Measurements from ENCODE around the gene NUCB1. TPM values are rescaled to one million over a fixed set of nuclear protein-coding genes. Genes with fewer than 3 reads are reported as not detected.
A peak's percentile ranks its signal among the peaks of the same experiment; 100 is the strongest.

NUCB1 gene
- total RNA-seq, 1 experiment from 2014 or later = 125 TPM

DNA sequence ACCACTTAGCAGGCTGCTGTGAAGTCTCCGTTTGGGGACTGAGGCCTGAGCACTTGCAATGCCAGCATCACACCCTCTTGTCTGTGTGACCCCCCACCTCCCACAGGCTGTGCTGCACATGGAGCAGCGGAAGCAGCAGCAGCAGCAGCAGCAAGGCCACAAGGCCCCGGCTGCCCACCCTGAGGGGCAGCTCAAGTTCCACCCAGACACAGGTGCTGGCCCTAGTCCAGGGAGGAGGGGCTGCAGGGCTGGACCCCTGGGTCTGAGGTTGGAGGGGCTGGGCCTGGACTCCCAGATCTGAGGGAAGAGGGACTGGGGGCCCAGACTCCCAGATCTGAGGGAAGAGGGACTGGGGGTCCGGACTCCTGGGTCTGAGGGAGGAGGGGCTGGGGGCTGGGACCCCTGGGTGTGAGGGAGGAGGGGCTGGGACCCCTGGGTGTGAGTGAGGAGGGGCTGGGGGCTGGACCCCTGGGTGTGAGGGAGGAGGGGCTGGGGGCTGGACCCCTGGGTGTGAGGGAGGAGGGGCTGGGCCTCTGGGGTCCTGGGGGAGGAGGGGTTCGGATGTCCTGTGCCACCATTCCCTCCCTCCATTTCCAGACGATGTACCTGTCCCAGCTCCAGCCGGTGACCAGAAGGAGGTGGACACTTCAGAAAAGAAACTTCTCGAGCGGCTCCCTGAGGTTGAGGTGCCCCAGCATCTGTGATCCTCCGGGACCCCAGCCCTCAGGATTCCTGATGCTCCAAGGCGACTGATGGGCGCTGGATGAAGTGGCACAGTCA lies 21.8 kb downstream of the NUCB1 start:
- DNase-seq = no peak
- H3K14ac ChIP-seq (ENCODE audit: insufficient read depth, low read length) = no peak overlapping the region
- H3K79me2 ChIP-seq (ENCODE audit: insufficient read depth, low read length) = no peaks in the 10 kb centered on the region
- no peak overlapping the region for H3K27ac ChIP-seq (ENCODE audit: insufficient read length, low read depth, low read length)
- H3K4me3 Mint-ChIP-seq = no peak overlapping the region
- TF ChIP-seq, protein P1, sequence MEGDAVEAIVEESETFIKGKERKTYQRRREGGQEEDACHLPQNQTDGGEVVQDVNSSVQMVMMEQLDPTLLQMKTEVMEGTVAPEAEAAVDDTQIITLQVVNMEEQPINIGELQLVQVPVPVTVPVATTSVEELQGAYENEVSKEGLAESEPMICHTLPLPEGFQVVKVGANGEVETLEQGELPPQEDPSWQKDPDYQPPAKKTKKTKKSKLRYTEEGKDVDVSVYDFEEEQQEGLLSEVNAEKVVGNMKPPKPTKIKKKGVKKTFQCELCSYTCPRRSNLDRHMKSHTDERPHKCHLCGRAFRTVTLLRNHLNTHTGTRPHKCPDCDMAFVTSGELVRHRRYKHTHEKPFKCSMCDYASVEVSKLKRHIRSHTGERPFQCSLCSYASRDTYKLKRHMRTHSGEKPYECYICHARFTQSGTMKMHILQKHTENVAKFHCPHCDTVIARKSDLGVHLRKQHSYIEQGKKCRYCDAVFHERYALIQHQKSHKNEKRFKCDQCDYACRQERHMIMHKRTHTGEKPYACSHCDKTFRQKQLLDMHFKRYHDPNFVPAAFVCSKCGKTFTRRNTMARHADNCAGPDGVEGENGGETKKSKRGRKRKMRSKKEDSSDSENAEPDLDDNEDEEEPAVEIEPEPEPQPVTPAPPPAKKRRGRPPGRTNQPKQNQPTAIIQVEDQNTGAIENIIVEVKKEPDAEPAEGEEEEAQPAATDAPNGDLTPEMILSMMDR (conservative IDR thresholded peaks at IDR 0.05) = no peak
- no peaks in the 10 kb centered on the region for H3K9me3 Mint-ChIP-seq
- H2BK120ac ChIP-seq (ENCODE audit: low read depth, low read length, poor library complexity, severe bottlenecking) = no peak overlapping the region
- H3K4me2 ChIP-seq (ENCODE audit: insufficient read depth, insufficient read length, low read length) = no peak overlapping the region
- no peak overlapping the region for H3K4ac ChIP-seq (ENCODE audit: low read depth, low read length)
- H2BK15ac ChIP-seq (ENCODE audit: low read depth, low read length) = no peak overlapping the region
- H3K36me3 Mint-ChIP-seq (ENCODE audit: insufficient read depth in 1 of 3, low read depth in 3 of 3) = peaks cover 8 to 40% (median 32%) of the 10 kb centered on the region in 3 experiments
- H2AFZ ChIP-seq (ENCODE audit: low read length) = no peak overlapping the region
- H3K56ac ChIP-seq (ENCODE audit: insufficient read length, low read depth, low read length) = no peak overlapping the region
- 0 out of 7 replicates have a peak overlapping the region, but pooled peaks of 1 of the 3 experiments have one; percentile 49 for H3K27ac Mint-ChIP-seq
- H3K9me3 ChIP-seq (ENCODE audit: control insufficient read depth, low read depth, low read length) = no peaks in the 10 kb centered on the region
- no peak overlapping the region for H4K91ac ChIP-seq (ENCODE audit: insufficient read length, low read depth, low read length)
- H2BK5ac ChIP-seq (ENCODE audit: insufficient read length, low read length) = no peak overlapping the region
- H4K8ac ChIP-seq (replicated peaks; ENCODE audit: insufficient read length, low read depth, low read length) = no peak overlapping the region
- no peaks in the 10 kb centered on the region for H4K20me1 ChIP-seq (ENCODE audit: control insufficient read depth, insufficient read depth, insufficient read length)
- H3K4me1 Mint-ChIP-seq = 0 out of 4 replicates have a peak, but pooled peaks cover 2% of the 10 kb centered on the region in 2 experiments
- no CpG with 5 or more reads among the region's 12 CpGs for WGBS (ENCODE audit: extremely low coverage, insufficient read length, low lambda C conversion rate)
- H3K18ac ChIP-seq (ENCODE audit: insufficient read length, low read depth, low read length) = no peak overlapping the region
- no peak overlapping the region for H2BK12ac ChIP-seq (ENCODE audit: insufficient read length, low read depth, low read length)
- no peaks in the 10 kb centered on the region for H3K4me1 ChIP-seq (ENCODE audit: insufficient read depth, low read length)
- H3K27me3 Mint-ChIP-seq (ENCODE audit: low read depth) = no peaks in the 10 kb centered on the region; the same call in 1 of the 2 replicates
- H2AK5ac ChIP-seq (ENCODE audit: insufficient read length, low read length) = no peak overlapping the region
- no peak overlapping the region for H3K23ac ChIP-seq (ENCODE audit: insufficient read length, low read depth, low read length)
- H3K23me2 ChIP-seq (ENCODE audit: insufficient read length, low read depth, low read length, poor library complexity, severe bottlenecking) = no peaks in the 10 kb centered on the region
- no peaks in the 10 kb centered on the region for H3K27me3 ChIP-seq (ENCODE audit: insufficient read depth, low read length)
- no peak overlapping the region for H2BK20ac ChIP-seq (ENCODE audit: low read depth, low read length, poor library complexity, severe bottlenecking)
- no peak overlapping the region for H3K9ac ChIP-seq (ENCODE audit: extremely low read depth, insufficient read length, low read length)
- no peaks in the 10 kb centered on the region for H3K79me1 ChIP-seq (ENCODE audit: insufficient read depth, low read depth, low read length, poor library complexity, severe bottlenecking)
- H3T11ph ChIP-seq (ENCODE audit: low read length) = no peak overlapping the region
- no peak overlapping the region for H4K5ac ChIP-seq (ENCODE audit: insufficient read length, low read depth, low read length)

Measured in H9 (cell line).